ENCODE results near the gene PAN2.

Gene PAN2

GRCh38 chr12:56375598-56376434 is 42.0 kb upstream of the PAN2 start:
- Histone ChIP-seq H3K4me3 (ENCODE audit: insufficient read depth in 1 of 2, low read depth in 1 of 2, low read length in 2 of 2) (no peak overlapping the region), H2BK12ac (ENCODE audit: low read length in 2 of 2) (no peak overlapping the region), H3K27ac (ENCODE audit: low read length, poor library complexity, severe bottlenecking) (peak overlapping the region; percentile 40), H3K4me1 (ENCODE audit: control insufficient read depth, insufficient read depth, low read depth, low read length) (peaks cover 9% of the 10 kb centered on the region), H3K4me2 (ENCODE audit: low read length, poor library complexity, severe bottlenecking) (no peak overlapping the region), H3K14ac (ENCODE audit: low read length in 2 of 2) (no peak overlapping the region), H3K79me1 (replicated peaks; ENCODE audit: low read length, poor library complexity, severe bottlenecking) (no peaks in the 10 kb centered on the region), H2AK5ac (ENCODE audit: low read length, severe bottlenecking) (no peak overlapping the region), H4K91ac (ENCODE audit: low read length) (no peak overlapping the region), H3K9me3 (ENCODE audit: control insufficient read depth, low read length) (no peaks in the 10 kb centered on the region), H3K23ac (ENCODE audit: low read length in 2 of 2) (no peak overlapping the region), H2BK15ac (ENCODE audit: low read depth, poor library complexity, severe bottlenecking) (no peak overlapping the region), H3K4ac (ENCODE audit: low read depth in 1 of 2, low read length in 2 of 2) (no peak overlapping the region), H3K36me3 (ENCODE audit: control insufficient read depth in 1 of 2, insufficient read depth in 2 of 2, low read depth in 1 of 2, low read length in 2 of 2) (no peaks in the 10 kb centered on the region), H2AFZ (ENCODE audit: low read depth, low read length) (no peak overlapping the region), H3K9ac (ENCODE audit: low read length) (no peak overlapping the region), H3K27me3 (ENCODE audit: control insufficient read depth in 1 of 2, insufficient read depth in 1 of 2, low read length in 2 of 2) (peaks cover 0 to 4% of the 10 kb centered on the region in 2 experiments), H2BK120ac (ENCODE audit: low read depth, low read length) (no peak overlapping the region), H2BK5ac (ENCODE audit: low read depth, low read length, poor library complexity, severe bottlenecking) (no peak overlapping the region), H3K18ac (ENCODE audit: low read depth in 1 of 2, low read length in 2 of 2) (no peak overlapping the region), H4K8ac (ENCODE audit: low read length) (no peak overlapping the region)
- DNase-seq: no peak
- WGBS: 89% methylated on average over 11 of the region's 11 CpGs

GRCh38 chr12:56374726-56375597 is 41.2 kb upstream of the PAN2 start:
- Histone ChIP-seq H3K4ac (ENCODE audit: low read depth in 1 of 2, low read length in 2 of 2) (no peak overlapping the region), H3K4me3 (ENCODE audit: insufficient read depth in 1 of 2, low read depth in 1 of 2, low read length in 2 of 2) (no peak overlapping the region), H4K8ac (ENCODE audit: low read length) (no peak overlapping the region), H2BK12ac (ENCODE audit: low read length in 2 of 2) (no peak overlapping the region), H3K14ac (ENCODE audit: low read length in 2 of 2) (no peak overlapping the region), H3K27me3 (ENCODE audit: control insufficient read depth in 1 of 2, insufficient read depth in 1 of 2, low read length in 2 of 2) (peaks cover 0 to 4% of the 10 kb centered on the region in 2 experiments), H2AFZ (ENCODE audit: low read depth, low read length) (no peak overlapping the region), H3K4me2 (ENCODE audit: low read length, poor library complexity, severe bottlenecking) (no peak overlapping the region), H3K18ac (ENCODE audit: low read depth in 1 of 2, low read length in 2 of 2) (no peak overlapping the region), H2BK5ac (ENCODE audit: low read depth, low read length, poor library complexity, severe bottlenecking) (no peak overlapping the region), H3K9me3 (ENCODE audit: control insufficient read depth, low read length) (no peaks in the 10 kb centered on the region), H4K91ac (ENCODE audit: low read length) (no peak overlapping the region), H3K4me1 (ENCODE audit: control insufficient read depth, insufficient read depth, low read depth, low read length) (peaks cover 9% of the 10 kb centered on the region), H3K27ac (ENCODE audit: low read length, poor library complexity, severe bottlenecking) (peak overlapping the region; percentile 5), H3K23ac (ENCODE audit: low read length in 2 of 2) (no peak overlapping the region), H3K36me3 (ENCODE audit: control insufficient read depth in 1 of 2, insufficient read depth in 2 of 2, low read depth in 1 of 2, low read length in 2 of 2) (no peaks in the 10 kb centered on the region), H2BK120ac (ENCODE audit: low read depth, low read length) (no peak overlapping the region), H3K79me1 (replicated peaks; ENCODE audit: low read length, poor library complexity, severe bottlenecking) (no peaks in the 10 kb centered on the region), H3K9ac (ENCODE audit: low read length) (no peak overlapping the region), H2BK15ac (ENCODE audit: low read depth, poor library complexity, severe bottlenecking) (no peak overlapping the region), H2AK5ac (ENCODE audit: low read length, severe bottlenecking) (no peak overlapping the region)
- 77% methylated on average over 6 of the region's 7 CpGs for WGBS
- peak; percentile 65 for DNase-seq

- Histone ChIP-seq H3K4me3 (ENCODE audit: insufficient read depth in 1 of 2, low read depth in 1 of 2, low read length in 2 of 2) (no peak overlapping the region), H2AFZ (ENCODE audit: low read depth, low read length) (no peak overlapping the region), H2BK15ac (ENCODE audit: low read depth, poor library complexity, severe bottlenecking) (no peak overlapping the region), H3K18ac (ENCODE audit: low read depth in 1 of 2, low read length in 2 of 2) (no peak overlapping the region), H2BK5ac (ENCODE audit: low read depth, low read length, poor library complexity, severe bottlenecking) (no peak overlapping the region), H3K14ac (ENCODE audit: low read length in 2 of 2) (no peak overlapping the region), H3K9me3 (ENCODE audit: control insufficient read depth, low read length) (no peaks in the 10 kb centered on the region), H3K27me3 (ENCODE audit: control insufficient read depth in 1 of 2, insufficient read depth in 1 of 2, low read length in 2 of 2) (peaks cover 0 to 4% of the 10 kb centered on the region in 2 experiments), H4K91ac (ENCODE audit: low read length) (no peak overlapping the region), H2BK120ac (ENCODE audit: low read depth, low read length) (no peak overlapping the region), H2BK12ac (ENCODE audit: low read length in 2 of 2) (no peak overlapping the region), H3K9ac (ENCODE audit: low read length) (no peak overlapping the region), H3K4me1 (ENCODE audit: control insufficient read depth, insufficient read depth, low read depth, low read length) (peaks cover 9% of the 10 kb centered on the region), H3K4ac (ENCODE audit: low read depth in 1 of 2, low read length in 2 of 2) (no peak overlapping the region), H3K79me1 (replicated peaks; ENCODE audit: low read length, poor library complexity, severe bottlenecking) (no peaks in the 10 kb centered on the region), H2AK5ac (ENCODE audit: low read length, severe bottlenecking) (no peak overlapping the region), H3K23ac (ENCODE audit: low read length in 2 of 2) (no peak overlapping the region), H3K4me2 (ENCODE audit: low read length, poor library complexity, severe bottlenecking) (no peak overlapping the region), H3K27ac (ENCODE audit: low read length, poor library complexity, severe bottlenecking) (no peak overlapping the region), H4K8ac (ENCODE audit: low read length) (no peak overlapping the region), H3K36me3 (ENCODE audit: control insufficient read depth in 1 of 2, insufficient read depth in 2 of 2, low read depth in 1 of 2, low read length in 2 of 2) (no peaks in the 10 kb centered on the region)
- 100% methylated on average over 1 of the region's 1 CpG for WGBS
- DNase-seq: no peak
Observed at GRCh38 chr12:56373515-56373914, 39.7 kb upstream of the PAN2 start.

DNA sequence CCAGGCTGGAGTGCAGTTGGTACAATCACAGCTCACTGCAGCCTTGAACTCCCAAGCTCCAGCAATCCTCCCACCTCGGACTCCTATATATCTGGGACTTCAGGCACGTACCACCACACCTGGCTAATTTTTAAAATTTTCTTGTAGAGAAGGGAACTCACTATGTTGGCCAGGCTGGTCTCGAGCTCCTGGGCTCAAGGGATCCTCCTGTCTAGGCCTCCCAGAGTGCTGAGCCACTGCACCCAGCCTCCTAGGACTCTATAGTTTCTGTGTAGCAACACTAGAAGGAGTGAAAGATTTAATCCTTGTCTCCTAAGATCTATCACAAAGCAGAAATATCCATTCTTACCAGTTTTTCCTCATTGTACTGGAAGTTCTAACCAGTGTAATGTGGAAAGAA is 33.1 kb upstream of the PAN2 start:
- Histone ChIP-seq H4K8ac (ENCODE audit: low read length) (no peak overlapping the region), H3K4ac (ENCODE audit: low read depth in 1 of 2, low read length in 2 of 2) (no peak overlapping the region), H3K79me1 (replicated peaks; ENCODE audit: low read length, poor library complexity, severe bottlenecking) (no peaks in the 10 kb centered on the region), H3K4me3 (ENCODE audit: insufficient read depth in 1 of 2, low read depth in 1 of 2, low read length in 2 of 2) (no peak overlapping the region), H4K91ac (ENCODE audit: low read length) (no peak overlapping the region), H3K27me3 (ENCODE audit: control insufficient read depth in 1 of 2, insufficient read depth in 1 of 2, low read length in 2 of 2) (no peaks in the 10 kb centered on the region), H2BK120ac (ENCODE audit: low read depth, low read length) (no peak overlapping the region), H2BK5ac (ENCODE audit: low read depth, low read length, poor library complexity, severe bottlenecking) (no peak overlapping the region), H2BK12ac (ENCODE audit: low read length in 2 of 2) (no peak overlapping the region), H2AK5ac (ENCODE audit: low read length, severe bottlenecking) (no peak overlapping the region), H3K9me3 (ENCODE audit: control insufficient read depth, low read length) (no peaks in the 10 kb centered on the region), H3K18ac (ENCODE audit: low read depth in 1 of 2, low read length in 2 of 2) (no peak overlapping the region), H3K9ac (ENCODE audit: low read length) (no peak overlapping the region), H3K4me2 (ENCODE audit: low read length, poor library complexity, severe bottlenecking) (no peak overlapping the region), H3K14ac (ENCODE audit: low read length in 2 of 2) (no peak overlapping the region), H3K36me3 (ENCODE audit: control insufficient read depth in 1 of 2, insufficient read depth in 2 of 2, low read depth in 1 of 2, low read length in 2 of 2) (no peaks in the 10 kb centered on the region), H3K4me1 (ENCODE audit: control insufficient read depth, insufficient read depth, low read depth, low read length) (no peaks in the 10 kb centered on the region), H2AFZ (ENCODE audit: low read depth, low read length) (no peak overlapping the region), H3K23ac (ENCODE audit: low read length in 2 of 2) (no peak overlapping the region), H3K27ac (ENCODE audit: low read length, poor library complexity, severe bottlenecking) (no peak overlapping the region), H2BK15ac (ENCODE audit: low read depth, poor library complexity, severe bottlenecking) (no peak overlapping the region)
- no peak for DNase-seq
- 86% methylated on average over 2 of the region's 3 CpGs for WGBS
